Peyer's patch (tissue), 4 donors: ENCODE results near the gene NOL12.

Experiments used
- POLR2A ChIP-seq, 2 donors: fragments of 450-650 bp; IDR thresholded peaks; one replicate each; pipeline ENCODE4 v1.5.1; 2017; ENCODE audit warnings: antibody characterized with exemption in 2 of 2, mild to moderate bottlenecking in 2 of 2, moderate library complexity in 2 of 2
- TF ChIP-seq, protein P1 (sequence below), 6 experiments: fragments of 450-650 bp in 4 of 6; fragments of 200-600 bp in 2 of 6; sonication (generic) in 1 of 6; IDR thresholded peaks; one replicate each; pipeline ENCODE4 v1.5.1; 2017 to 2019; ENCODE audit warnings: antibody characterized with exemption in 6 of 6, mild to moderate bottlenecking in 3 of 6, moderate library complexity in 1 of 6

DNA sequence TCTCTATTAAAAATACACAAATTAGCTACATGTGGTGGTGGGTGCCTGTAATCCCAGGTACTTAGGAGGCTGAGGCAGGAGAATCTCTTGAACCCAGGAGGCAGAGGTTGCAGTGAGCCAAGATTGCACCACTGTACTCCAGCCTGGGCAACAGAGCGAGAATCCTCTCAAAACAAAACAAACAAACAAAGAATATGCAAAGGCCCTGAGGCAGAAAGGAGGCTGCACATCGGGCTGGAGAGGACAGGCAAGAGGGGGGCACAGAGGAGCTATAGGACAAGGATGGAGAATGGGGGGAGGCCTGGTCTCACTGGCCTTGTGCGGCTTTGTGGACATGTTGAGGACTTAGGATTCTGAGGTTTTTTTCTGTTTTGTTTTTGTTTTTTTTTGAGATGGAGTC is 19.1 kb downstream of the NOL12 start:
- TF ChIP-seq, protein P1, sequence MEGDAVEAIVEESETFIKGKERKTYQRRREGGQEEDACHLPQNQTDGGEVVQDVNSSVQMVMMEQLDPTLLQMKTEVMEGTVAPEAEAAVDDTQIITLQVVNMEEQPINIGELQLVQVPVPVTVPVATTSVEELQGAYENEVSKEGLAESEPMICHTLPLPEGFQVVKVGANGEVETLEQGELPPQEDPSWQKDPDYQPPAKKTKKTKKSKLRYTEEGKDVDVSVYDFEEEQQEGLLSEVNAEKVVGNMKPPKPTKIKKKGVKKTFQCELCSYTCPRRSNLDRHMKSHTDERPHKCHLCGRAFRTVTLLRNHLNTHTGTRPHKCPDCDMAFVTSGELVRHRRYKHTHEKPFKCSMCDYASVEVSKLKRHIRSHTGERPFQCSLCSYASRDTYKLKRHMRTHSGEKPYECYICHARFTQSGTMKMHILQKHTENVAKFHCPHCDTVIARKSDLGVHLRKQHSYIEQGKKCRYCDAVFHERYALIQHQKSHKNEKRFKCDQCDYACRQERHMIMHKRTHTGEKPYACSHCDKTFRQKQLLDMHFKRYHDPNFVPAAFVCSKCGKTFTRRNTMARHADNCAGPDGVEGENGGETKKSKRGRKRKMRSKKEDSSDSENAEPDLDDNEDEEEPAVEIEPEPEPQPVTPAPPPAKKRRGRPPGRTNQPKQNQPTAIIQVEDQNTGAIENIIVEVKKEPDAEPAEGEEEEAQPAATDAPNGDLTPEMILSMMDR (IDR thresholded peaks at IDR 0.05) = no peak
- no peak for TF ChIP-seq POLR2A (IDR thresholded peaks at IDR 0.05)
